ENCODE measurements around the gene SUPT16H. TPM values are rescaled to one million over a fixed set of nuclear protein-coding genes. Genes with fewer than 3 reads are reported as not detected.

Gene SUPT16H
- polyA plus RNA-seq, 2 of the 4 experiments (the other 2 are of a cell fraction) = 121 to 131 TPM

DNA sequence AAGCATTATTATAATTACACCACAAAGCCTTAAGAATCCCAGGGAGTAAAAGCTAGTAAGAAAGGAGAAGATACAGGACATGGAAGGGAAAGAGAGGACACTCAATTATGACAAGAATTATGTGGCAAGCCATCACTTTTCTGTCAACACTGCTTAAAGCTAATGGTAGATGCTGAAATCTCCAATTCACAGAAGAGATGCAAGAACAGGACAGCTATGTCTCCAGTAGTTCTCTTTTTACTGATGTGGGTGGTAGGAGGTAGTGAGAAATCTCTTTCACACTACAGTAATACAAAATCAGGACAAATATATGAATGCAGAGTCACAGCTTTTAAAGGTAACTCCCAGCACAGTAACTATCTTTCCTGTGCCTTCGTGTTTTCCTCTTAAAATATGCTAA is 42.9 kb upstream of the SUPT16H start:
- WGBS (ENCODE audit: missing lambda C conversion rate) = 88% methylated on average over 1 of the region's 1 CpG
- H3K9me3 ChIP-seq = no peaks in the 10 kb centered on the region
- POLR2A ChIA-PET = no interaction called here
- TF ChIP-seq TFCP2L1 (CRISPR knock-in tag; IDR thresholded peaks at IDR 0.05) (no peak), KDM1A (IDR thresholded peaks at IDR 0.05; ENCODE audit: low read depth) (no peak), RAD21 (conservative IDR thresholded peaks at IDR 0.05 in 1 of 2, IDR thresholded peaks at IDR 0.05 in 1 of 2) (no peak), FOSL2 (IDR thresholded peaks at IDR 0.05) (no peak), FOSL2 (CRISPR knock-in tag; IDR thresholded peaks at IDR 0.05) (no peak)
- no peak overlapping the region for H3K4me3 ChIP-seq
- ATAC-seq (no peak), DNase-seq (ENCODE audit: low read depth in 1 of 2, low spot score in 1 of 2) (no peak), FAIRE-seq (no peak)
- CTCF ChIA-PET = interaction anchor here (0.7 to 1.2 kb wide), 4 partner anchors 10 to 29 kb away, joined by 3 read pairs; partner anchors contain the start of gene CHD8
- H3K4me1 ChIP-seq = no peaks in the 10 kb centered on the region
- H3K4me2 ChIP-seq = no peak overlapping the region
- H3K27ac ChIP-seq = no peak overlapping the region

DNA sequence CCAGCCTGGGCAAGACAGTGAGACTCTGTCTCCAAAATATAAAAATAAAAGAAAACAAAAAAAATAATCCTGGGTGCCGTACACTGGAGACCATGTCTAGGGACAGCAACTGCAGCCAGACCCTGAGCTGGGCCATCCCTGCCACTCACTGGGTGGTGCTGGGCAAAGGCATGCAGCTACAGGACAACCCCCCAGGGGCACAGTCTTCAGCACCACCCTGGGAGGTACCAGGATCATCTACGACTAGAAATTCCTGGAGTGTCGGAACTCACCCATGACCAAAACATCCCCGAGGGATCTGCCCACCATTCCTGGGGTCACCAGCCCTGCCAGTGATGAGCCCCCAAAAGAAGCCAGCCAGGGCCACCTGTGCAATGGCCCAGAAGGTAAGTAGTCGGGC is 35.7 kb upstream of the SUPT16H start:
- TF ChIP-seq HDAC2 (IDR thresholded peaks at IDR 0.05) = no peak
- no peak for TF ChIP-seq RAD21 (conservative IDR thresholded peaks at IDR 0.05 in 1 of 2, IDR thresholded peaks at IDR 0.05 in 1 of 2)
- no peak for TF ChIP-seq HEYL (CRISPR knock-in tag; IDR thresholded peaks at IDR 0.05)
- TF ChIP-seq HOXB13 (CRISPR knock-in tag; IDR thresholded peaks at IDR 0.05; ENCODE audit: low read depth) = no peak
- no peak for TF ChIP-seq NR3C1 (IDR thresholded peaks at IDR 0.05)
- TF ChIP-seq KDM1A (IDR thresholded peaks at IDR 0.05; ENCODE audit: low read depth) = no peak
- TF ChIP-seq, protein P1, sequence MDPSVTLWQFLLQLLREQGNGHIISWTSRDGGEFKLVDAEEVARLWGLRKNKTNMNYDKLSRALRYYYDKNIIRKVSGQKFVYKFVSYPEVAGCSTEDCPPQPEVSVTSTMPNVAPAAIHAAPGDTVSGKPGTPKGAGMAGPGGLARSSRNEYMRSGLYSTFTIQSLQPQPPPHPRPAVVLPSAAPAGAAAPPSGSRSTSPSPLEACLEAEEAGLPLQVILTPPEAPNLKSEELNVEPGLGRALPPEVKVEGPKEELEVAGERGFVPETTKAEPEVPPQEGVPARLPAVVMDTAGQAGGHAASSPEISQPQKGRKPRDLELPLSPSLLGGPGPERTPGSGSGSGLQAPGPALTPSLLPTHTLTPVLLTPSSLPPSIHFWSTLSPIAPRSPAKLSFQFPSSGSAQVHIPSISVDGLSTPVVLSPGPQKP (IDR thresholded peaks at IDR 0.05; ENCODE audit: low read depth, low read length) = no peak
- no peak for TF ChIP-seq HOXB5 (CRISPR knock-in tag; IDR thresholded peaks at IDR 0.05)
- no peak for TF ChIP-seq JUN (IDR thresholded peaks at IDR 0.05)
- TF ChIP-seq, protein P2, sequence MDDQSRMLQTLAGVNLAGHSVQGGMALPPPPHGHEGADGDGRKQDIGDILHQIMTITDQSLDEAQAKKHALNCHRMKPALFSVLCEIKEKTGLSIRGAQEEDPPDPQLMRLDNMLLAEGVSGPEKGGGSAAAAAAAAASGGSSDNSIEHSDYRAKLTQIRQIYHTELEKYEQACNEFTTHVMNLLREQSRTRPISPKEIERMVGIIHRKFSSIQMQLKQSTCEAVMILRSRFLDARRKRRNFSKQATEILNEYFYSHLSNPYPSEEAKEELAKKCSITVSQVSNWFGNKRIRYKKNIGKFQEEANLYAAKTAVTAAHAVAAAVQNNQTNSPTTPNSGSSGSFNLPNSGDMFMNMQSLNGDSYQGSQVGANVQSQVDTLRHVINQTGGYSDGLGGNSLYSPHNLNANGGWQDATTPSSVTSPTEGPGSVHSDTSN (IDR thresholded peaks at IDR 0.05) = no peak
- TF ChIP-seq, protein P3, sequence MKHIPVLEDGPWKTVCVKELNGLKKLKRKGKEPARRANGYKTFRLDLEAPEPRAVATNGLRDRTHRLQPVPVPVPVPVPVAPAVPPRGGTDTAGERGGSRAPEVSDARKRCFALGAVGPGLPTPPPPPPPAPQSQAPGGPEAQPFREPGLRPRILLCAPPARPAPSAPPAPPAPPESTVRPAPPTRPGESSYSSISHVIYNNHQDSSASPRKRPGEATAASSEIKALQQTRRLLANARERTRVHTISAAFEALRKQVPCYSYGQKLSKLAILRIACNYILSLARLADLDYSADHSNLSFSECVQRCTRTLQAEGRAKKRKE (CRISPR knock-in tag; IDR thresholded peaks at IDR 0.05; ENCODE audit: low read depth) = no peak
- no peak for TF ChIP-seq CBX2 (IDR thresholded peaks at IDR 0.05; ENCODE audit: borderline replicate concordance, low read depth)
- DNase-seq (ENCODE audit: low read depth in 1 of 2, low spot score in 1 of 2) = no peak
- H3K9me3 ChIP-seq = no peaks in the 10 kb centered on the region
- no peak overlapping the region for H3K4me2 ChIP-seq
- H3K4me3 ChIP-seq = no peak overlapping the region
- H3K4me1 ChIP-seq = no peaks in the 10 kb centered on the region
- no peak for ATAC-seq
- WGBS (ENCODE audit: missing lambda C conversion rate) = 93% methylated on average over 5 of the region's 5 CpGs
- CTCF ChIA-PET = interaction anchor here (0.6 kb wide), 1 partner anchor 164 kb away, joined by 3 read pairs; no protein-coding TSS in a partner anchor
- POLR2A ChIA-PET = no interaction called here
- FAIRE-seq = no peak
- no peak overlapping the region for H3K27ac ChIP-seq

DNA sequence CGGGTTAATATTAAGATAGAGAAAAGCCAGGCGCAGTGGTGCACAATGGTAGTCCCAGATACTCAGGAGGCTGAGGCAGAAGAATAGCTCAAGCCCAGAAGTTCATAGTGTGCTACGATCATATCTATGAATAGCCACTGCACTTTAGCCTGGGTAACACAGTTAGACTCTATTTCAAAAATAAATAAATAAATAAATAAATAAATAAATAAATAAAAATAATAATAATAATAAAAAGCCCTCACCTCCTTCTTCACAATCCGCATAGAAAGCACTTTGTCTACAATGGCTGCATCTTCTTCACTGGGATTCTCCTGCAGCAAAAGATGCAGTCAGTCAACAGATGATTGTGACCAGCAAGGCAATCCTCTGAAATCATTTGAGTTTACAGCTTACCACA is 31.5 kb upstream of the SUPT16H start:
- ATAC-seq (no peak), FAIRE-seq (no peak), DNase-seq (ENCODE audit: low read depth in 1 of 2, low spot score in 1 of 2) (no peak)
- CTCF ChIA-PET = interaction anchor here (1.0 to 2.4 kb wide), 5 partner anchors 13 to 401 kb away, joined by 3 to 5 read pairs (median 3); partner anchors contain the start of gene CHD8
- TF ChIP-seq ZC3H11A (IDR thresholded peaks at IDR 0.05) = peak; percentile 33; the same call in 1 of the 2 replicates
- TF ChIP-seq EHMT2 (IDR thresholded peaks at IDR 0.05; ENCODE audit: low read depth) = no peak
- no peak overlapping the region for H3K4me3 ChIP-seq
- H3K4me2 ChIP-seq = no peak overlapping the region
- no peaks in the 10 kb centered on the region for H3K9me3 ChIP-seq
- no peak overlapping the region for H3K27ac ChIP-seq
- POLR2A ChIA-PET = interaction anchor here (0.6 to 1.0 kb wide), 2 partner anchors 15 to 21 kb away, joined by 3 to 5 read pairs; no protein-coding TSS in a partner anchor
- H3K4me1 ChIP-seq = no peaks in the 10 kb centered on the region
- 91% methylated on average over 4 of the region's 4 CpGs for WGBS (ENCODE audit: missing lambda C conversion rate)

DNA sequence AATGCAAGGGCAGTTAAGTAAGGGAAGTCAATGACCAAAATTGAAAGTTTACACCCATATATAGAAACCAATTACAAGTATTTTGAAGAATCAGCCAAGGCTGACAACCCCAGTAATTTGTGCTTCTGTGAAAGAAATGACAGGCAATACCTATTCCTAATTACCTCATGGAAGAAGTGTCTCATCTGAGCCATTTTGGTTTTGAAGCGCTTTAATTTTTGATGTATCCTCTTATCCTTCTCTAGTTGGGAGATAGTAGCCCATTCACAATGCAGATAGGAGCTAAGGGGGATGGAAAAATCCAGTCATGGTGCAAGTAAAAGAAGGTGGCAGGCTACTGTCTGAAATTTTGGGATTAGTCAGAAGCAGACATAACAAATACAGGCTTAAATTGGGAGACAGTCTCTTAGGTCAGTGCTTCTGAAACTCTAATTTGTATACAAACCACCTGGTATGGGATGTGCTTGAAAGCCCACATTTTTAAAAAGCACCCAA is 30.4 kb upstream of the SUPT16H start:
- CTCF ChIA-PET = interaction anchor here (1.2 to 2.4 kb wide), 3 partner anchors 14 to 42 kb away, joined by 3 to 5 read pairs (median 5); partner anchors contain the start of gene CHD8
- TF ChIP-seq, protein P4, sequence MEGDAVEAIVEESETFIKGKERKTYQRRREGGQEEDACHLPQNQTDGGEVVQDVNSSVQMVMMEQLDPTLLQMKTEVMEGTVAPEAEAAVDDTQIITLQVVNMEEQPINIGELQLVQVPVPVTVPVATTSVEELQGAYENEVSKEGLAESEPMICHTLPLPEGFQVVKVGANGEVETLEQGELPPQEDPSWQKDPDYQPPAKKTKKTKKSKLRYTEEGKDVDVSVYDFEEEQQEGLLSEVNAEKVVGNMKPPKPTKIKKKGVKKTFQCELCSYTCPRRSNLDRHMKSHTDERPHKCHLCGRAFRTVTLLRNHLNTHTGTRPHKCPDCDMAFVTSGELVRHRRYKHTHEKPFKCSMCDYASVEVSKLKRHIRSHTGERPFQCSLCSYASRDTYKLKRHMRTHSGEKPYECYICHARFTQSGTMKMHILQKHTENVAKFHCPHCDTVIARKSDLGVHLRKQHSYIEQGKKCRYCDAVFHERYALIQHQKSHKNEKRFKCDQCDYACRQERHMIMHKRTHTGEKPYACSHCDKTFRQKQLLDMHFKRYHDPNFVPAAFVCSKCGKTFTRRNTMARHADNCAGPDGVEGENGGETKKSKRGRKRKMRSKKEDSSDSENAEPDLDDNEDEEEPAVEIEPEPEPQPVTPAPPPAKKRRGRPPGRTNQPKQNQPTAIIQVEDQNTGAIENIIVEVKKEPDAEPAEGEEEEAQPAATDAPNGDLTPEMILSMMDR (IDR thresholded peaks at IDR 0.05) = no peak
- TF ChIP-seq RNF2 (IDR thresholded peaks at IDR 0.05; ENCODE audit: borderline replicate concordance, low read depth) (no peak), RAD21 (conservative IDR thresholded peaks at IDR 0.05 in 1 of 2, IDR thresholded peaks at IDR 0.05 in 1 of 2) (no peak), POLR2AphosphoS2 (conservative IDR thresholded peaks at IDR 0.05; ENCODE audit: low read length) (no peak), HEYL (CRISPR knock-in tag; IDR thresholded peaks at IDR 0.05) (no peak), MAFK (IDR thresholded peaks at IDR 0.05; ENCODE audit: partially characterized antibody) (no peak), TFCP2L1 (CRISPR knock-in tag; IDR thresholded peaks at IDR 0.05) (no peak), HOXB5 (CRISPR knock-in tag; IDR thresholded peaks at IDR 0.05) (no peak)
- TF ChIP-seq, protein P5, sequence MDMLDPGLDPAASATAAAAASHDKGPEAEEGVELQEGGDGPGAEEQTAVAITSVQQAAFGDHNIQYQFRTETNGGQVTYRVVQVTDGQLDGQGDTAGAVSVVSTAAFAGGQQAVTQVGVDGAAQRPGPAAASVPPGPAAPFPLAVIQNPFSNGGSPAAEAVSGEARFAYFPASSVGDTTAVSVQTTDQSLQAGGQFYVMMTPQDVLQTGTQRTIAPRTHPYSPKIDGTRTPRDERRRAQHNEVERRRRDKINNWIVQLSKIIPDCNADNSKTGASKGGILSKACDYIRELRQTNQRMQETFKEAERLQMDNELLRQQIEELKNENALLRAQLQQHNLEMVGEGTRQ (IDR thresholded peaks at IDR 0.05) = no peak
- TF ChIP-seq, protein P6, sequence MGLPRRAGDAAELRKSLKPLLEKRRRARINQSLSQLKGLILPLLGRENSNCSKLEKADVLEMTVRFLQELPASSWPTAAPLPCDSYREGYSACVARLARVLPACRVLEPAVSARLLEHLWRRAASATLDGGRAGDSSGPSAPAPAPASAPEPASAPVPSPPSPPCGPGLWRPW (IDR thresholded peaks at IDR 0.05) = no peak

More for the DNA sequence above, 30.4 kb upstream of the SUPT16H start:
- POLR2A ChIA-PET = interaction anchor here (1.0 kb wide), 1 partner anchor 16 kb away, joined by 3 read pairs; no protein-coding TSS in a partner anchor
- Histone ChIP-seq H3K27ac (no peak overlapping the region), H3K9me3 (no peaks in the 10 kb centered on the region), H3K4me2 (no peak overlapping the region), H3K4me1 (no peaks in the 10 kb centered on the region), H3K4me3 (no peak overlapping the region)
- DNase-seq (ENCODE audit: low read depth in 1 of 2, low spot score in 1 of 2) (no peak), FAIRE-seq (no peak), ATAC-seq (no peak)
- 93% methylated on average over 1 of the region's 1 CpG for WGBS (ENCODE audit: missing lambda C conversion rate)

Measured in A549 (cell line).